GM18519 (cell line): Measurements from ENCODE around the gene PRCP.
"Not testable (repeated sequence)": the region's sequence is repeated elsewhere in the genome, so short reads cannot be mapped to it uniquely, and the experiment has no call there.

ENCODE experiments used
- ATAC-seq: cut with Tn5 transposase; IDR thresholded peaks from one replicate; pipeline ENCODE4 v1.9.1; 2021; ENCODE audit warnings: mild to moderate bottlenecking, moderate library complexity; ENCODE audit not compliant: unreplicated experiment, low FRiP score

PRCP gene

DNA sequence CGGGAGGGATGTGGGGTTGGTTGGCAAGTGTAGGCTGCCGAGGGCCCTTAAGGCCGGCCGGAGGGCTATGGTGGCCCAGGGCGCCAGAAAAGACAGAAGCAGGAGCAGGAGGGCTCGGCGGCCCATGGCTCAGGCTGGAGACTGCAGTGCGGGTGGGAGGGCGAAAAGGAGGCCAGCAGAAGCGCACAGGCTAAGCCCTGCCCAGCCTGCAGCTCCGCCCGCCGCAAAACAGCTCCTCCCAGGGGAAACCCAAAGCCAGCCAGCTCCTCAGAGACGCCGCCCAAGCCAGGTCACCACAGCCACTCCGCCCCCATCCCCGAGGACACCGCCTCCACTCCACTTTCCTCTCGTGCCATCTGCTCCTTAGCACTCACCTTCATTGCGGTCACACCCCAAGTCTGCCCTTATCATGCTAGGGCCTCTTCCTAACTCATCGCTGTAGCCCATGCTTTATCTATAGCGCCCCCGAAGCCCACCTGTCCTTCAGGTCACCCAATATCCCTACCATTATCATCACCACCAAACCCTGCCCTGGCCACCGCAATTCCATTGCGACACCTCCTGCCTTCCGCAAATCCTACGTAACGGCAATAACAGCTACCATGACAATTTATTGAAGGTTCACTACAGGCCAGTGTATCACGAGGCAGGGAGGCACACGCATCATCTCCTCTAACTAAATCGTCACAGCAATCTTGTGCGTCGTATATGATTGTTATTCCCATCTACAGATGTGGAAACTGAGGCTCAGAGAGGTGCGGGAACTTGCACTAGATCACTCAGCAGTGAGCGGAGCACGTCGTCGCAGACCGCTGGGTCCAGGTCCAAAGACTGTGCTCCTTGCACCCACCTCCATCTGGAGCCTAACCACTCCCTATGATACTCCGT lies at the start of gene PRCP:
TSS of gene PRCP (minus strand) at position 154 of the 888 bp plus-strand sequence. CDS start at position 126, 28 bp downstream.
- peak; percentile 67 for ATAC-seq

DNA sequence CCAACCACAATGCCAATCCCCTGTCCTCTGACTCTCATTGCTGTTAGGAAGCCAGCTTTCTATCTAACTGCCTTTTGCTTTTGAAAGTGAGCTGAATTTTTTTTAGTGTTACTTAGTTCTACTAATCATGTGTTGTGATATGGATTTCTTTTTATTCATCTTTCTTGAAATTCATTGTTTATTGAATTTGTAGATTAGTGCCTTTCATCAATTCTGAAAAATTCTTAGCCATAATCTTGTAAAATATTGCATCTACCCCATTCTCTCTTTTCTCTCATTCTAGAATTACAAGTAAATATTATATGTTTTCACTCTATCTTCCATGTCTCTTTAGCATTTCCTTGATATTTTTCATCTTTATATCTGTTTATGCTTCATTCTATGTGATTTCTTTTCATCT lies 49.1 kb upstream of the PRCP start:
- ATAC-seq: no peak

DNA sequence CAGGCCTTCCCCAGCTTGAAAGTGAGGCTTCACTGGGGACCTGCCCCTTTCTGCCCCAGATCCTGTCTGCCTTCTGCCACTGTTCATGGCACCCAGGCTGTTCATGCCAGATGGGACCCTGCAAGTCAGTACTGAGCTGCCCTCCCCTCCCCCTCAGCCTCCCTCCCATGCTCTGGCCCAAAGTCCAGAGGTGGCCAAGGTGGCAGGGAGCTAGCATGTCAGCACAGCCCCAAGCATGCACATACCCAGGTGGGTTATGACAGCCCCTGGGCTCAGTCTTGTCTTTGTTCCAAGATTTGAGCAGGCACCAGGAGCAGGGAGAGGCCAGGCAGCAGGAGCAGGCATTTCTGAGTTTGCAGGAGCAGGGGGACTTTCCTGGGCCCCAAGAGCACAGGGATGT lies 45.5 kb upstream of the PRCP start:
- ATAC-seq: no peak

DNA sequence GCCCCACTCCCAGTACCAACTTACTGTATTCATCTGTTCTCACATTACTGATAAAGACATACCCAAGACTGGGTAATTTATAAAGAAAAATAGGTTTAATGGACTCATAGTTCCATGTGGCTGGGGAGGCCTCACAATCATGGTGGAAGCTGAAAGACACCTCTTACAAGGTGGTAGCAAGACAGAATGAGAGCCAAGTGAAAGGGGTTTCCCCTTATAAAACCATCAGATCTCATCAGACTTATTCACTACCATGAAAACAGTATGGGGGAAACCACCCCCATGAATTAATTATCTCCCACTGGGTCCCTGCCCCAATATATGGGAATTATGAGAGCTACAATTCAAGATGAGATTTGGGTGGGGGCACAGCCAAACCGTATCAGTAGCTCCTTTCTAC lies 44.8 kb upstream of the PRCP start:
- ATAC-seq: not testable (repeated sequence)

DNA sequence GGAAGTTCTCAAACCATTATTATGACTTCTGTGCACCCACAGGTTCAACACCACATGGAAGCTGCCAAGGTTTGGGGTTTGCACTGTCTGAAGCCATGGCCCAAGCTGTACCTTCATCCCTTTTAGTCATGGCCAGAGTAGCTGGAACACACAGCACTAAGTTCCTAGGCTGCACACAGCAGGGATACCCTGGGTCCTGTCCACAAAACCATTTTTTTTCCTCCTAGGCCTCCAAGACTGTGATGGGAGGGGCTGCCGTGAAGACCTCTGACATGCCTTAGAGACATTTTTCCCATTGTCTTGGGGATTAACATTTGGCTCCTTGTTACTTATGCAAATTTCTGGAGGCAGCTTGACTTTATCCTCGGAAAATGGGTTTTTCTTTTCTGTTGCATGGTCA lies 44.0 kb upstream of the PRCP start:
- no peak for ATAC-seq

DNA sequence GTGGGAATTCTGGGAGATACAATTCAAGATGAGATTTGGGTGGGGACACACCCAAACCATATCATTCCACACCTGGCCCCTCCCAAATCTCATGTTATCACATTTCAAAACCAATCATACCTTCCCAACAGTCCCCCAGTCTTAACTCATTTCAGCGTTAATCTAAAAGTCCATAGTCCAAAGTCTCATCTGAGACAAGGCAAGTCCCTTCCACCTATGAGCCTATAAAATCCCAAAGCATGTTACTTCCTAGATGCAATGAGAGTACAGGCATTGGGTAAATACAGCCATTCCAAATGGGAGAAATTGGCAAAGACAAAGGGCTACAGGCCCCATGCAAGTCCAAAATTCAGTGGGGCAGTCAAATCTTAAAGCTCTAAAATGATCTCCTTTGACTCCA lies 43.2 kb upstream of the PRCP start:
- not testable (repeated sequence) for ATAC-seq

DNA sequence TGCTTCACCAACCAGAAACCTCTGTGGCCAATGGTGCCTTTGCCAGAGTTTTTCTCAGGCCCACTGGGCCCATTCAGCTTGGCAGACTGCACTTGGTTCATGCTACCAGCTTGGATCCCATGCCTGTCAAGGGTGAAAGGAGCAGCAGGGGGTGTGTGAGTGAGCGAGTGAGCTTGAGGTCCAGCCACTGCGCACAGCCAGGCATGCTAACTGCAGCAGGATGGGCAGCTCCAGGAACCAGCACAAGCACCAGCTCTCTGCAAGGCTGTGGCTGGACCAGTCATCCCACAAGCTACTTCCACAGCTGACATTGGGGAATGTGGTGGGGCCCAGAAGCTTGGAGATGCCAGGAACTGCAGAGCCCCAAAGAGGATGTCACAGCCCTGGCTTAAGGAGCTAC lies 42.1 kb upstream of the PRCP start:
- ATAC-seq: no peak

DNA sequence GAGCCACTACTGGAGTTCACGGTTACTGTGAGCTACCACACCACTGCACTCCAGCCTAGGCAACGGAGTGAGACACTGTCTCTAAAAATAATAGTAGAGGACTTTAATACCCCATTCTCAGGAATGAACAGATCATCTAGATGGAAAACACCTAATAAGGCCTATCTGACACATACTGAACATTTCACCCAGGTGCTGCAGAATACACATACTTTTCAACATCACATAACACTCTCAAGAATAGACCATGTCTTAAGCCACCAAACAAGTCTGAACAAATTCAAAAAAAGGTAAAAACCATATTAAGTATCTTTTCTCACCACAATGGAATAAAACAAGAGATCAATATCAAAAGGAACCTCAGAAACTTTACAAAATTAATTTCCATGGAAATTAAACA lies 39.2 kb upstream of the PRCP start:
- ATAC-seq: no peak

DNA sequence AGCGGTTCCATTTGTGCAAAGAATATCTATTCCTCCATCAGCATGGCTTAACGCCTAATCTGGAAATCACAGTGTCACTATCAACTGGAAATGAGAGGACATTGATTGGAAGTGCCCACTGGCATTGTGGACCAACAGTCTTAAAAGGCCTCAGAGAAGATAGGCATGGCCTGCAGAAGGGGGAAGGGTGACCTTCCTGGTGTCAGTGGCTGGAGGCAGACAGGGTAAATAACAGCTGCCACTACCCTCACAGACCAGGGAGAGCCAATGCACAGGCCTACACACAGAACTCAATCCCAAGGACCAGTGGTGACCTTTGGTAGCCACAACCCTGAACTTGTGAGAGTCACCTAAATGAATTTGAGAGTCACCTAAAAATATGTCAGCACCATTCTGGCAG lies 37.3 kb upstream of the PRCP start:
- no peak for ATAC-seq

DNA sequence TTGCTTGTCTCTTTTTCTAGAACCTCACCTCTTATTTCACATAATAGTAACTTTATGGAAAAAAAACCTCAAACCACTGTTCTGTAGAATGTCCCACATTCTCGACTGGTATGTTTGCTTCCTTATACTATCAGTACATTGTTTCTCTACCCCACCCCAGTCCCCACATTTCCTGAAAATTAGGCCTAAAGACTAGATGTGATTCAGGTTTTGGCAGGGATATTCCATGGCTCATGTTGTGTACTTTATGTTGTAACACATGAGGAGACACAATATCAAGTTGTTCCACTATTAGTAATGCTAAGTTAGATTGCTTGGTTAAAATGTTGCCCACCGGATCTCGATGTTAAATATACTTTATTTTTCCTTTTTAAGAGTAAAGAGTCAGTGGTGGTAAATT lies 36.0 kb upstream of the PRCP start:
- no peak for ATAC-seq

DNA sequence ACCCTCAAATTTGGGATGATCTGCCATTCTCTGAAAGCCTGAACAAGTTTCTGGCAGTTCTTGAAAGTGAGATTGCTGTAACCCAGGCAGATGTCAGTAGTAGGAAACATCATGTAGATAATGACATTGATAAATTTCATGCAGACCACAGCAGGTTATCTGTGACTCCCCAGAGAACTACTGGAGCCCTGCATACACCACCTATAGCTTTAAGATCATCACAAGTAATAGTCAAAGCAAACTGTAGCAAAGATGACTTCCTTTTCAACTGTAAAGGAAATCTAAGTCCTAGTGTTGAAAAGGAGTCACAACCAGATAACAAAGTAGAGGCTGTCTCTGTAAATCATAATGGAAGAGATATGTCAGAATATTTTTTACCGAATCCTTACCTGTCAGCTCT lies 32.3 kb upstream of the PRCP start:
- ATAC-seq: no peak

DNA sequence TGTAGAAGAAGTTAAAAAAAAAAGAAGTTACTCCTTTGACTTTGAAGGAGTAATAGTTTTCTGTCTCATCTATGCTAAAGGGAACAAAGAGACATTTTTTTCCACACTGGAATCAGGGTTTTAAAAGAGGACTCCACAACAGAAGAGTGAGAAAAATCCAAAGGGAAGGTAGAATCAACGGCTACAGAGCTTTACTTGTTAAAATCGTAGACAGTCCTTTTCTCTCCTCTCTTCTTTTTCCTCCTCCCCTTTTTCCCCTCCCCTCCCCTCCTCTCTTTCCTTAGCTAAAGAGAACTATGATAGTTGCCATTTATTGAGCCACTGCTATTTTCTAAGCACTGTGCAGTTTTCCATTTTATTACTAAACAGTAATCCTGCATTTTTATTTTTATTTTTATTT lies 30.5 kb upstream of the PRCP start:
- ATAC-seq: no peak

DNA sequence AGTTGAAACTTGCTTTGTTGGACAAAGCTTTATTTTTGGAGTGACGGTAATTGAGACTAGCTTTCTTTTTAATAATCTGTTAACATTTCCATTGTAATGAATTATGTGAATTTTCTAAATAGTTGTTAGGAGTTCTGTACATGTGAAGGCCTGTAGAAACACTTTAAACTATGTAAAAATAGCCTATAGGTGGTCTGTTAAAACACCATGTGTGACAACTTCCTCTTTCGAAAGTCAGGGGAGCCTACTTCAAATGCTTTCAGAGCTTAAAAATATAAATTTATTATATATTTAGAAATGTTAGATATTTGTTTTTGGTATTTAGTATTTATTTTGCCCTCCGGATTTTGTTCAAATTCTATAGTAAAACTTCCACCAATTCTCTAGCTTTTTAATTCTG lies 30.0 kb upstream of the PRCP start:
- no peak for ATAC-seq

DNA sequence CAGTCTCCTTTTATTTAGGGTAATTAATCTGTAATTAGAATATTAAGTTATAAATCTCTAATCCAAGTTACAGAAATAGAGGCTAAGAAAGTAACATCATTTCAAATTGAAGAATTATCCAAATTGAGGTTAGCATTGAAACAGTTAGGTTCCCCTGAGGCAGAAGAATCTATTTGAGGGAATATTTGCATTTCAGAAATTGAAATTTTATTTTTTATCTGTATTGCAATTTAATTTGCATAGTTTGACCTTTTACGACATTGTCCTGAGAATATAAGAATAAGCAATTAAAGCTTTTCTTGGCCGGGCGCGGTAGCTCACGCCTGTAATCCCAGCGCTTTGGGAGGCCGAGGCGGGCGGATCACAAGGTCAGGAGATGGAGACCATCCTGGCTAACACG lies 28.9 kb upstream of the PRCP start:
- ATAC-seq: no peak

DNA sequence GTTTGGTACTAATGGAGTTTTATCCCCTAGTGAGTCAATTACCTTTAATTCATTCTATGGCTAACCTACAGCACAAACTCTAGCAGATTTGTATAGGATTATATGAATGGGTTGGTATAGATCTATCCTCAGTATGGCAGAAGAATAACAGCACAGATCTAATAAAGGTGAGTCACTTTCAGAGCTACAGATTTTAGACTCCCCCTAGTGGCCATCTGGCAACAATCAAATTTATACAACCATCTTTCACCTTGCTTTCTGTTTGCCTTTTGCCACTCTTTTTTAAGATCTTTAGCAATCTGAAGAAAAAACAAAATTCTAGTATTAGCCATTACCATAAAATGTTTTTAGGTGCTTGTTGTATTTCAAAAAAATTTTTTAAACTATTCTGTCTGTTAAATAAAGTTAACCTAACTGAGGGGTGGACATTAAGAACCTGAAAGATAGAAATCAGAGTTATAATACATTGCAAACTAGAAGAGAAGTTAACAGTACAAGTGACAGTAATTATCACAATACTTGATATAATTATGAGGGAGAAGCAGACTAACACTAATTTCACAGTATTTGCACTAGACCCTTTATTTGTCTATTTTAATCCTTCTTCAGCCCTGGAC lies 27.1 kb upstream of the PRCP start:
- peak; percentile 68 for ATAC-seq

DNA sequence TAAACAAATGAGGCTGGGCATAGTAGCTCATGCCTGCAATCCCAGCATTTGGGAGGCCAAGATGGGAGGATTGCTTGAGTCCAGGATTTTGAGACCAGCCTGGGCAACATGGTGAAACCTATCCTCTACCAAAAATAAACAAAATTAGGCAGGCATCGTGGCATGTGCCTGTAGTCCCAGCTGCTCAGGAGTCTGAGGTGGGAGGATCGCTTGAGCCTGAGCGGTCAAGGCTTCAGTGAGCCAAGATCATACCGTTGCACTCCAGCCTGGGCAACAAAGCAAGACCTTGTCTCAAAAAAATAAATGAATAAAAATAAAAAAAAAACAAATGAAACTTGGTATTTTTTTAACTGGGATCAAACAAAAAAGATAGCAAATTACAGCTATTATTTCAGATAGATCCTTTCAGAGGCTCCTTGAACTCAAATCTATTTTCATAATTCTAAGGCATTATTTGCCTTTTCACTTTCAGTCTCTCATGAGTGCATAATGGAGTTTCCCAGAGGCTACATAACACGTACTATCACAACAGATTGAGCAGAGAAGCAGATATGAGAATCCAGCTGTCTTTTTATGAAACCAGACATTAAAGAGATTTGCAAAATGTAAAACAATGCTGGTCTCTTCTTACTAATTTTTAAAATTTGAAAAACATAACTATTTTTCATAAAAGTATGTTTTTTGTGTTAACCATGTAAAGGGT lies 24.4 kb upstream of the PRCP start:
- no peak for ATAC-seq

DNA sequence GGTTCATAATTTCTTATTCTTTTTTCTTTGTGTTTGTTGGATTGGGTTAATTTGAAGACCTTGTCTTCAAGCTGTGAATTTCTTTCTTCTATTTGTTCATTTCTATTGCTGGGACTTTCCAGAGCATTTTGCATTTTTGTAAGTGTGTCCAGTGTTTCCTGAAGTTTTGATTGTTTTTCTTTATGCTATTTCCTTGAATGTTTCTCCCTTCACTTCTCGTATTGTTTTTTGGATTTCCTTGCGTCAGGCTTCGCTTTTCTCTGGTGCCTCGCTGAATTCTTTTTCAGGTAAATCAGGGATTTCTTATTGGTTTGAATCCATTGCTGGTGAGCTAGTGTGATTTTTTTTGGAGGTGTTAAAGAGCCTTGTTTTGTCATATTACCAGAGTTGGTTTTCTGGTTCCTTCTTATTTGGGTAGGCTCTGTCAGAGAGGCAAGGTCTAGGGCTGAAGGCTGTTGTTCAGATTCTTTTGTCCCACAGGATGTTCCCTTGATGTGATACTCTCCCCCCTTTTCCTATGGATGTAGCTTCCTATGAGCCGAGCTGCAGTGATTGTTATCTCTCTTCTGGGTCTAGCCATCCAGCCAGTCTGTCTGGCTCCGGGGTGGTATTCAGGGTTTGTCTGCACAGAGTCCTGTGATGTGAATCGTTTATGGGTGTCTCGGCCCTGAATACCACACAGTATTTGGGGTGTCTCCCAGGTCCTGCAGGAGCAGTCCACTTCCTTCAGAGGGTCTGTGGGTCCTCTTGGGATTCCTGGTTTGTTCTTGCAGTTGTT lies 22.4 kb upstream of the PRCP start:
- not testable (repeated sequence) for ATAC-seq

DNA sequence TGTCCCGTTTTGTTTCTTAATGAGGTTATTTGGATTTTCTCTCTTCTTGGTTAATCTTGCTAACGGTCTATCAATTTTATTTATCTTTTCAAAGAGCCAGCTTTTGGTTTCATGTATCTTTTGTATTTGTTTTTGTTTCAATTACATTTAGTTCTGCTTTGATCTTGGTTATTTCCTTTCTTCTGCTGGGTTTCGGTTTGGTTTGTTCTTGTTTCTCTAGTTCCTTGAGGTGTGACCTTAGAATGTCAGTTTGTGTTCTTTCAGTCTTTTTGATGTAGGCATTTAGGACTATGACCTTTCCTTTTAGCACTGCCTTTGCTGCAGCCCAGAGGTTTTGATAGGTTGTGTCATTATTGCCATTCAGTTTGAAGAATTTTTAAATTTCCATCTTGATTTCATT lies 20.0 kb upstream of the PRCP start:
- not testable (repeated sequence) for ATAC-seq

DNA sequence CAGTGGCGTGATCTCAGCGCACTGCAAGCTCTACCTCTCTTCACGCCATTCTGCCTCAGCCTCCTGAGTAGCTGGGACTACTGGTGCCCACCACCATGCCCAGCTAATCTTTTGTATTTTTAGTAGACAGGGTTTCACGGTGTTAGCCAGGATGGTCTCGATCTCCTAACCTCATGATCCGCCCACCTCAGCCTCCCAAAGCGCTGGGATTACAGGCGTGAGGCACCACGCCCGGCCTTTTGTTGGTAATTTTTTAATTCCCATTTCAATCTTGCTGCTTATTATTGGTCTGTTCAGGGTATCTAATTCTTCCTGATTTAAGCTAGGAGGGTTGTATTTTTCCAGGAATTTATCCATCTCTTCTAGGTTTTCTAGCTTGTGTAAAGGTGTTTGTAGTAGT lies 19.6 kb upstream of the PRCP start:
- not testable (repeated sequence) for ATAC-seq

DNA sequence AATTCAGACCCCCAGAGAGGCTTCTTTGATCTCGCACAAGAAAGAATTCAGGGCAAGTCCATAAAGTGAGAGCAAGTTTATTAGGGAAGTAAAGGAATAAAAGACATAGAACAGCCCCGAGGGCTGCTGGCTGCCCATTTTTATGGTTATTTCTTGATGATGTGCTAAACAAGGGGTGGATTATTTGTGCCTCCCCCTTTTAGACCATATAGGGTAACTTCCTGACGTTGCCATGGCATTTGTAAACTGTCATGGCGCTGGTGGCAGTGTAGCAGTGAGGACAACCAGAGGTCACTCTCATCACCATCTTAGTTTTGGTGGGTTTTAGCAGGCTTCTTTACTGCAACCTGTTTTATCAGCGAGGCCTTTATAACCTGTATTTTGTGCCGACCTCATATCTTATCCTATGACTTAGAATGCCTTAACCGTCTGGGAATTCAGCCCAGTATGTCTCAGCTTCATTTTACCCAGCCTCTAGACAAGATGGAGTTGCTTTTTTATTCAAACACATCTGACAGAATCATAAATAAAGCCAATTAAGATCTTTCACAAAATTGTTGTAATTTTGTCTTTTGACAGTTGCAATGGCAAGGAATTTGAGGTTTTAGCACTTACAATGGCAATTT lies 8.9 kb upstream of the PRCP start:
- ATAC-seq: no peak
